Measurements from ENCODE around the gene NLRP10.

DNA sequence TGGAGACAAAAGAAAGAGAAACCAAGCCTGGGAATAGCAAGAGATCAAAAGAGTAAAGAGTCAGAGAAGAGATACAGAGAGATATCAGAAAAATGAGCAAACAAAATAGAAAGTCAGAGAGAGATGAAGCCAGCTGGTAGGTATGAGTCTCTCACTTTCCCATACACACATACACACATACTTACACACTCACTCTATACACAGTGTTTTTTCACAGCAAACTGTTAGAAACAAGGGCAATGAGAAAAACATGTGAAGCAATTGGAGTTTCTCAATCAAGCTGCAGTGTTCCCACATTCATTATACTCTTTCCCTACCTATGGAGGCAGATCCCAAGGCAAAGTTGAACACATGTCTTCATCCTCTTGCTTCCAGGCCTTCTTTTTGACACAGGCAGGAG, 2.6 kb upstream of the NLRP10 start:
- TF ChIP-seq, protein P1, sequence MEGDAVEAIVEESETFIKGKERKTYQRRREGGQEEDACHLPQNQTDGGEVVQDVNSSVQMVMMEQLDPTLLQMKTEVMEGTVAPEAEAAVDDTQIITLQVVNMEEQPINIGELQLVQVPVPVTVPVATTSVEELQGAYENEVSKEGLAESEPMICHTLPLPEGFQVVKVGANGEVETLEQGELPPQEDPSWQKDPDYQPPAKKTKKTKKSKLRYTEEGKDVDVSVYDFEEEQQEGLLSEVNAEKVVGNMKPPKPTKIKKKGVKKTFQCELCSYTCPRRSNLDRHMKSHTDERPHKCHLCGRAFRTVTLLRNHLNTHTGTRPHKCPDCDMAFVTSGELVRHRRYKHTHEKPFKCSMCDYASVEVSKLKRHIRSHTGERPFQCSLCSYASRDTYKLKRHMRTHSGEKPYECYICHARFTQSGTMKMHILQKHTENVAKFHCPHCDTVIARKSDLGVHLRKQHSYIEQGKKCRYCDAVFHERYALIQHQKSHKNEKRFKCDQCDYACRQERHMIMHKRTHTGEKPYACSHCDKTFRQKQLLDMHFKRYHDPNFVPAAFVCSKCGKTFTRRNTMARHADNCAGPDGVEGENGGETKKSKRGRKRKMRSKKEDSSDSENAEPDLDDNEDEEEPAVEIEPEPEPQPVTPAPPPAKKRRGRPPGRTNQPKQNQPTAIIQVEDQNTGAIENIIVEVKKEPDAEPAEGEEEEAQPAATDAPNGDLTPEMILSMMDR (tag by site-specific recombination; IDR thresholded peaks at IDR 0.05), result no peak
- TF ChIP-seq ZNF16 (tag by site-specific recombination; IDR thresholded peaks at IDR 0.05; ENCODE audit: low read depth) (no peak), PRDM10 (tag by site-specific recombination; IDR thresholded peaks at IDR 0.05) (no peak), ZNF157 (tag by site-specific recombination; IDR thresholded peaks at IDR 0.05) (no peak), ZNF768 (tag by site-specific recombination; IDR thresholded peaks at IDR 0.05) (no peak), ZNF561 (tag by site-specific recombination; IDR thresholded peaks at IDR 0.05; ENCODE audit: borderline replicate concordance) (no peak), ZSCAN23 (tag by site-specific recombination; IDR thresholded peaks at IDR 0.05) (no peak), ZNF677 (tag by site-specific recombination; IDR thresholded peaks at IDR 0.05) (no peak)
- TF ChIP-seq, protein P2, sequence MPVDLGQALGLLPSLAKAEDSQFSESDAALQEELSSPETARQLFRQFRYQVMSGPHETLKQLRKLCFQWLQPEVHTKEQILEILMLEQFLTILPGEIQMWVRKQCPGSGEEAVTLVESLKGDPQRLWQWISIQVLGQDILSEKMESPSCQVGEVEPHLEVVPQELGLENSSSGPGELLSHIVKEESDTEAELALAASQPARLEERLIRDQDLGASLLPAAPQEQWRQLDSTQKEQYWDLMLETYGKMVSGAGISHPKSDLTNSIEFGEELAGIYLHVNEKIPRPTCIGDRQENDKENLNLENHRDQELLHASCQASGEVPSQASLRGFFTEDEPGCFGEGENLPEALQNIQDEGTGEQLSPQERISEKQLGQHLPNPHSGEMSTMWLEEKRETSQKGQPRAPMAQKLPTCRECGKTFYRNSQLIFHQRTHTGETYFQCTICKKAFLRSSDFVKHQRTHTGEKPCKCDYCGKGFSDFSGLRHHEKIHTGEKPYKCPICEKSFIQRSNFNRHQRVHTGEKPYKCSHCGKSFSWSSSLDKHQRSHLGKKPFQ (tag by site-specific recombination; IDR thresholded peaks at IDR 0.05), result no peak

Data from HEK293 (cell line).